Esophagus muscularis mucosa (tissue), 4 donors: ENCODE results near the gene ASS1. TPM values are rescaled to one million over a fixed set of nuclear protein-coding genes. Genes with fewer than 3 reads are reported as not detected.

Experiments
- DNase-seq: peaks from one replicate; pipeline ENCODE4 v3.0.0-alpha.2; 2017; ENCODE audit errors: extremely low spot score
- H3K27ac ChIP-seq, 4 donors: fragments of 200-600 bp; sonication (generic); replicated peaks in 1 of 4; 1 replicate in 3 of 4; 2 replicates in 1 of 4; pipeline ENCODE4 v1.5.1; 2016 to 2019; ENCODE audit warnings: mild to moderate bottlenecking in 1 of 4
- H3K27me3 ChIP-seq, 4 donors: fragments of 200-600 bp; sonication (generic); one replicate each; pipeline versions ENCODE4 v1.5.1 to v1.6.0; 2016 to 2019
- H3K36me3 ChIP-seq, 4 donors: fragments of 200-600 bp; sonication (generic); one replicate each; pipeline ENCODE4 v1.5.1; 2016 to 2019
- H3K4me1 ChIP-seq, 4 donors: fragments of 200-600 bp; sonication (generic); one replicate each; pipeline ENCODE4 v1.5.1; 2016 to 2019
- H3K4me3 ChIP-seq, 4 donors: fragments of 200-600 bp; sonication (generic); 1 replicate in 2 of 4; 2 replicates in 2 of 4; pipeline ENCODE4 v1.5.1; 2016 to 2019; ENCODE audit warnings: mild to moderate bottlenecking in 4 of 4, moderate library complexity in 1 of 4
- H3K9me3 ChIP-seq, 4 donors: fragments of 200-600 bp; sonication (generic); 1 replicate in 3 of 4; 2 replicates in 1 of 4; pipeline ENCODE4 v1.5.1; 2016 to 2019
- CTCF ChIP-seq, 3 experiments: fragments of 200-600 bp in 2 of 3; fragments of 450-650 bp in 1 of 3; sonication (generic) in 2 of 3; IDR thresholded peaks; one replicate each; pipeline ENCODE4 v1.5.1; 2017 to 2019; ENCODE audit warnings: antibody characterized with exemption in 3 of 3, mild to moderate bottlenecking in 2 of 3, moderate library complexity in 1 of 3
- EP300 ChIP-seq: sonication (generic); formaldehyde crosslinking; IDR thresholded peaks from one replicate; pipeline ENCODE4 v1.6.1; 2017; ENCODE audit warnings: antibody characterized with exemption
- POLR2A ChIP-seq: fragments of 450-650 bp; IDR thresholded peaks from one replicate; pipeline ENCODE4 v1.6.1; 2017; ENCODE audit warnings: antibody characterized with exemption, moderate library complexity, mild to moderate bottlenecking, low read depth
- POLR2AphosphoS5 ChIP-seq, 2 donors: sonication (generic); formaldehyde crosslinking; IDR thresholded peaks; one replicate each; pipeline ENCODE4 v1.6.1; 2017; ENCODE audit warnings: antibody characterized with exemption in 2 of 2
- WGBS: methylation state at CpG from one replicate; pipeline ENCODE4 v1.1.5; 2018; 5-methylcytosine and 5-hydroxymethylcytosine counted together
- intact Hi-C: fragments of 100-400 bp; cut with DNase I; formaldehyde crosslinking; loops from one replicate; pipeline ENCODE4 v1.15.1; 2023
- small RNA-seq, 3 donors: library from RNA; depleted of rRNA; stranded (forward); fragments of <200 nt; gene quantifications; one replicate each; pipeline ENCODE3, GENCODE V24; 2016
- total RNA-seq, 4 donors: library from RNA; depleted of rRNA; stranded (reverse); fragments of >200 nt; gene quantifications; one replicate each; pipeline versions ENCODE4 v1.1.0 to v1.2.1, GENCODE V29; 2016

The ASS1 gene
- total RNA-seq, 4 donors from 2014 or later: 67.7 to 113 (median 97.1) TPM

- Histone ChIP-seq H3K27me3 (peaks cover 0 to 51% (median 3%) of the 10 kb centered on the region in 4 donors), H3K4me1 (no peaks in the 10 kb centered on the region), H3K4me3 (no peak overlapping the region), H3K27ac (no peak overlapping the region), H3K9me3 (no peaks in the 10 kb centered on the region), H3K36me3 (no peaks in the 10 kb centered on the region)
- no peak for DNase-seq
- 77% methylated on average over 8 of the region's 8 CpGs for WGBS
- intact Hi-C loops: no loop called here
- no peak for TF ChIP-seq POLR2A
- TF ChIP-seq POLR2AphosphoS5 (IDR thresholded peaks at IDR 0.05): no peak
These were observed 98.6 kb downstream of the ASS1 start for GRCh38 chr9:130543368-130543767.

GRCh38 chr9:130543859-130544258 is 99.1 kb downstream of the ASS1 start:
- Histone ChIP-seq H3K27ac (no peak overlapping the region), H3K27me3 (peaks cover 0 to 47% (median 2%) of the 10 kb centered on the region in 4 donors), H3K36me3 (no peaks in the 10 kb centered on the region), H3K4me3 (no peak overlapping the region), H3K4me1 (no peaks in the 10 kb centered on the region), H3K9me3 (no peaks in the 10 kb centered on the region)
- no peak for DNase-seq
- no peak for TF ChIP-seq POLR2A
- TF ChIP-seq EP300: no peak
- no peak for TF ChIP-seq POLR2AphosphoS5 (IDR thresholded peaks at IDR 0.05)
- no peak for TF ChIP-seq CTCF (IDR thresholded peaks at IDR 0.05)
- 80% methylated on average over 6 of the region's 6 CpGs for WGBS
- intact Hi-C loops: no loop called here

GRCh38 chr9:130544364-130544763 is 99.6 kb downstream of the ASS1 start:
- no peak for TF ChIP-seq EP300
- no peak for TF ChIP-seq POLR2AphosphoS5 (IDR thresholded peaks at IDR 0.05)
- TF ChIP-seq POLR2A: no peak
- no peak for TF ChIP-seq CTCF (IDR thresholded peaks at IDR 0.05)
- 70% methylated on average over 9 of the region's 9 CpGs for WGBS
- no peaks in the 10 kb centered on the region for H3K4me1 ChIP-seq
- H3K27me3 ChIP-seq: peaks cover 0 to 43% (median 0%) of the 10 kb centered on the region in 4 donors
- intact Hi-C loops: no loop called here
- no peak for DNase-seq
- H3K9me3 ChIP-seq: no peaks in the 10 kb centered on the region
- H3K27ac ChIP-seq: no peak overlapping the region
- no peaks in the 10 kb centered on the region for H3K36me3 ChIP-seq
- no peak overlapping the region for H3K4me3 ChIP-seq

GRCh38 chr9:130548103-130548502 is 103.3 kb downstream of the ASS1 start:
- TF ChIP-seq POLR2A: no peak
- TF ChIP-seq CTCF (IDR thresholded peaks at IDR 0.05): no peak
- TF ChIP-seq POLR2AphosphoS5 (IDR thresholded peaks at IDR 0.05): no peak
- no peak for TF ChIP-seq EP300
- H3K9me3 ChIP-seq: no peaks in the 10 kb centered on the region
- H3K4me1 ChIP-seq: no peaks in the 10 kb centered on the region
- H3K27ac ChIP-seq: no peak overlapping the region
- H3K36me3 ChIP-seq: no peaks in the 10 kb centered on the region
- intact Hi-C loops: no loop called here
- no peak overlapping the region for H3K4me3 ChIP-seq
- H3K27me3 ChIP-seq: peaks cover 0 to 25% (median 0%) of the 10 kb centered on the region in 4 donors
- 87% methylated on average over 6 of the region's 6 CpGs for WGBS
- no peak for DNase-seq

- Histone ChIP-seq H3K27me3 (peaks cover 0 to 31% (median 0%) of the 10 kb centered on the region in 4 donors), H3K36me3 (no peaks in the 10 kb centered on the region), H3K9me3 (no peaks in the 10 kb centered on the region), H3K4me3 (no peak overlapping the region), H3K4me1 (no peaks in the 10 kb centered on the region), H3K27ac (no peak overlapping the region)
- intact Hi-C loops: no loop called here
- TF ChIP-seq POLR2A (no peak), POLR2AphosphoS5 (IDR thresholded peaks at IDR 0.05) (no peak), CTCF (IDR thresholded peaks at IDR 0.05) (no peak), EP300 (no peak)
- no peak for DNase-seq
- WGBS: 91% methylated on average over 5 of the region's 5 CpGs
These were observed 104.5 kb downstream of the ASS1 start for GRCh38 chr9:130549093-130549735.

Small RNA genes within 50 kb of the gene (small RNA-seq; reads per million reads assigned to genes)
- 0 reads per million in 3 donors for gene RN7SL665P

Other genes starting within 250 kb of the ASS1 start
- 10 to 100 TPM in 3 of 4 donors, 1 to 10 TPM in 1; 9.1 to 38.6 (median 12.5) TPM for gene HMCN2, start 179.2 kb upstream of the ASS1 start, total RNA-seq
- 10 to 100 TPM; 40.6 to 64.8 (median 46.4) TPM for gene FUBP3, start 134.6 kb downstream of the ASS1 start, total RNA-seq
- gene PRDM12, start 219.6 kb downstream of the ASS1 start, total RNA-seq: not detected
- gene EXOSC2, start 248.8 kb downstream of the ASS1 start, total RNA-seq: 10 to 100 TPM; 12.7 to 21.6 (median 19.7) TPM